Eye (tissue), 1 donor: ENCODE data around the gene CFC1.
"Not testable (repeated sequence)": the region's sequence is repeated elsewhere in the genome, so short reads cannot be mapped to it uniquely, and the experiment has no call there.

Source experiments
- DNase-seq: peaks from one replicate; pipeline ENCODE4 v3.0.0-alpha.2; 2015

Gene CFC1

DNA sequence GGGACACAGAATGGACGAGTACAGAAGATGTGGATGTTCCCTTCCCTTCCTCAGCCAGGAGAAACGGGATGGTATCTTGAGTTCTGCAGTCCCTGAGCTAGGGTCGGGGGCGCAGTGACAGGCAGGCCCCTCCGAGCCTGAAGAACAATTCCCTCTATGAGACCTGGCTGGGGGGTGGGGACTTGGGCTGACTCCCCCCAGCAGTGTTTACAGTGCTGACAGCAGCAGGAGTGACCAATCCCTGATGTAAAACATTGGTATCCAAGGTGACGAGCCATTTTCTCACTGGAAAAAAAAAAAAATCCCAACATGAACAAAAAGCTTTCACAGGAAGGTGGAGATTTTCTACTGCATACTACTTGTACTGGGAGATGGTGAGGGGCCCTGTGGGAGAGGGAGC lies at the start of gene CFC1:
Gene CFC1, minus strand, starts transcription at position 183 of the 400 bp plus-strand sequence. CDS start 288 bp downstream, outside the sequence.
- DNase-seq, result not testable (repeated sequence)

DNA sequence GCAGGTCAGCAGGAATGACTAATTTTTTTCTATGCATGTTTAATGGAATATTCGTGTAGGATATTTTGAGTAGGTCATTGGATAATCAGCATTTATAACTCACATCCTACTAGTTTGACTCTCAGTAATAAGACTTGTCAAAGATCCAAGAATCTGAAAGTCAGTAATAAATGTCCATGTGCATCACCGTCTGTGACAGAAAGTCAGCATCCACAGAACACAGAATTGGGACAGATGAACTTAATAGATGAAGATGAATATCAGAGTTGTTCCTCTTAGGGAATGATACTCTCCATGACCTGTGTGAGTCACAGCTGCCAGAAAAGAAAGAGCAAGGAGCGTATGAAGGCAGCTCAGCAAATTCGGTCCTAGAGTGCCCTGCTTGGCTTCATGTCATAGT lies 42.3 kb upstream of the CFC1 start:
- not testable (repeated sequence) for DNase-seq

DNA sequence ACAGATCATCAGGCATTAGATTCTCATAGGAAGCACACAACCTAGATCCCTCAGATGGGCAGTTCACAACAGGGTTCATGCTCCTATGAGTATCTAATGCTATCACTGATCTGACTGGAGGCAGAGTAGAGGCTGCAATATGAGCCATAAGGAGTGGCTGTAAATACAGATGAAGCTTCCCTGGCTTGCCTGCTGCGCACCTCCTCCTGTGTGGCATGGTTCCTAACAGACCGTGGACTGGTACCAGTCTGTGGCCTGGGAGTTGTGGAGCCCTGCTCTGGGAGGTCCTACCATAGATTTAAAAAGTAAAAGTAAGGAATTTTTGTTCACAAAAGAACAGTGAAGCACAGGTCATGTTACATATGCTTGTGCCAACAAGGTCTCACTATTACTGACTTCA lies 39.6 kb upstream of the CFC1 start:
- not testable (repeated sequence) for DNase-seq

DNA sequence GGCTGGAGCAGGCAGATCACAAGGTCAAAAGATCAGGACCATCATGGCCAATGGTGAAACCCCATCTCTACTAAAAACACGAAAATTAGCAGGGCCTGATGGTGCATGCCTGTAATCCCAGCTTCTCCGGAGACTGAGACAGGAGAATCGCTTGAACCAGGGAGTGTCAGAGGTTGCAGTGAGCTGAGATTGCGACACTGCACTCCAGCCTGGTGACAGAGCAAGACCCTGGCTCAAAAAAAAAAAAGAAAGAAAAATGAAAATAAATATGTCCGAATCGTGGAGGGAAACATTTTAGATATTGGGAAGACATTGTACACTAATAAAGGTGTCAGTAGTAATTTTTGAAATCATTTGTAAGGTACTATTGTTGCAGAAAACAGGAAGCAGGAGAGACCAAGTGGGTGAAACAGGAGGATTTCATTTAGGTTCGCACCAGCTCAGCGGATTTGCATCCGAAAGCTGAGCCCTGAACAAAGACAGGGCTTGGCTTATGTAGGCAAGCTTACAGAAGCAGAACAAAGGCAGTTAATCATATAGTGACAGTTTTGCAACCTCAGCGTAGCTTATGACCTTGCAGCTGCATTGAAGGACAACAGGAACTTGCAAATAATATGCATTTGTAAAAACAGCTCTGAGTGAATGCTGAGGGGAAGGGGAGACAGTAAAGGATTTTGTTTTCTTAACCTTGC lies 29.6 kb upstream of the CFC1 start:
- not testable (repeated sequence) for DNase-seq

DNA sequence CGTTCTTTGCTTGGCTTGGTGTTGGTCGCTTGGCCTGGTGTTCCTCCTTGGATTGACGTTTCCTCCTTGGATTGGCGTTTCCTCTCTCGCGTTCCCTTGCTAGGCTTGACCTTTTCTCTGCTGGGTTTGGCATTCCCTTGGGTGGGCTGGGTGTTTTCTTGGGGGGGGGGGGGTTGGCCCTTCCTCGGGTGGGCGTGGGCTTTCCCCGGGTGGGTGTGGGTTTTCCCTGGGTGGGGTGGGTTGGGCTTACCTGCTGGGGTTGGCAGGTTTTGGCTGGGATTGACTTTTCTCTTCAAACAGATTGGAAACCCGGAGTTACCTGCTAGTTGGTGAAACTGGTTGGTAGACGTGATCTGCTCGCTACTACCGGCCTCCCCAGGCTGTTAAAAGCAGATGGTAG lies 11.8 kb upstream of the CFC1 start, which contains the start of gene POTEJ:
Gene POTEJ, plus strand, starts transcription at position 301 of the 400 bp plus-strand sequence. Its CDS starts 93 bp downstream, at position 394.
- not testable (repeated sequence) for DNase-seq

DNA sequence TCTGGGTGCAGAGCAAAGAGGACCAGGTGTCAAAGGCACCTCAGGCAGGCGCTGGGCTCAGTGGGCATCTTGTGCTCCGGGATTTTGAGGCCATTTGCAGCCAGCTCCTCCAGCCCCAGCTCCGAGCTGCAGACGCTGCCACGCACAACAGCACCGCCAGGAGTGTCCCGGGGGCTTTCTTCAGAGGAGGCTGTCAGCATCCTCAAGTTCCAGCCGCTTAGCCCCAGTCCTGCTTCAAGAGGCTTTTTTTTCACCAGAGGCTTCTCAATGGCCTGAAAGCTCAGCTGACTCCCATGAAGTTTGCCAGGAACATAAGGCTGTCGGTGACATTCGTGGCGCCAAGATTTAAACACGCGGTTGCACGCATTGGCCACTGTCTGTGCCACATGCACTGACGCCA lies 11.1 kb upstream of the CFC1 start:
- DNase-seq, result not testable (repeated sequence)

DNA sequence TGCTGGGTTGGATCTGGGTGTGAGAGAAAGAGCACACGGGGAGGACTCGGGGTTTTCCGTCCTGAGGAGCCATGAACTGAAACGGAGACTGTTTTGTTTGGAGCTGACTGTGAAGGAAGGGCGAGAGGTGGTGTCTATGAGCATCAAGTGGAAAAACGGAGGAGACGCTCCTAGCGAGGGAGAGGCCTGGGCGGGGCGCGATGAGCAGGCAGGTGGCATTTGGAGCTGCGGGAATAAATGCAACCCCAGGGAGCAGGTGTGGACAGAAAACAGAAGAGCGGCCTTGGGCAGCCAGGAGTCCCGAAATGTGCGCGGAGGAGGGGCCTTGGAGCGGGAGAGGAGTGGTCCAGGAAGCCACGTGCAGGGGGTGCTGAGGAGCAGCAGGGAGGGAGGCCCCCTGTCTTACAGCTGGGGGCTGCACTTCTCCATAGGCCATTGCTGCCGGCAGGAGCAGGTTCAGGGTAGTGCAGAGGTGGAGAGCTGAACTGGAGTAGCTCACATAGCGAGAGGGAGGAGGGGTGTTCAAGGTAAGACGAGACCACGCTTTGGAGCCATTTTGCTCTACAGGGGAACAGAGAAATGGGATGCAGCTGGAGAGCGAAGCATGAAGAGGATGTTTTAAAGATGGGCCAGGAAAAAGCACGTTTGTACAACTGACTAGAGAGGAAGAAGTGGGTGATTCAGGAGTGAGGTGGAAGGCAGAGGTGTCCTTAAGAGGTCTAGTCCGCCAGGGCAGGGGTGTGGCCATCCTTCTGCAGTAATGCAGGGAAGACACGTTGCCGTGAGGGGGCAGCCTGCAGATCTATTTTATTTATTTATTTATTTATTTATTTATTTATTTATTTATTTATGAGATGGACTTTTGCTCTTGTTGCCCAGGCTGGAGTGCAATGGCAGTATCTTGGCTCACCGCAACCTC lies 9.9 kb upstream of the CFC1 start:
- not testable (repeated sequence) for DNase-seq

DNA sequence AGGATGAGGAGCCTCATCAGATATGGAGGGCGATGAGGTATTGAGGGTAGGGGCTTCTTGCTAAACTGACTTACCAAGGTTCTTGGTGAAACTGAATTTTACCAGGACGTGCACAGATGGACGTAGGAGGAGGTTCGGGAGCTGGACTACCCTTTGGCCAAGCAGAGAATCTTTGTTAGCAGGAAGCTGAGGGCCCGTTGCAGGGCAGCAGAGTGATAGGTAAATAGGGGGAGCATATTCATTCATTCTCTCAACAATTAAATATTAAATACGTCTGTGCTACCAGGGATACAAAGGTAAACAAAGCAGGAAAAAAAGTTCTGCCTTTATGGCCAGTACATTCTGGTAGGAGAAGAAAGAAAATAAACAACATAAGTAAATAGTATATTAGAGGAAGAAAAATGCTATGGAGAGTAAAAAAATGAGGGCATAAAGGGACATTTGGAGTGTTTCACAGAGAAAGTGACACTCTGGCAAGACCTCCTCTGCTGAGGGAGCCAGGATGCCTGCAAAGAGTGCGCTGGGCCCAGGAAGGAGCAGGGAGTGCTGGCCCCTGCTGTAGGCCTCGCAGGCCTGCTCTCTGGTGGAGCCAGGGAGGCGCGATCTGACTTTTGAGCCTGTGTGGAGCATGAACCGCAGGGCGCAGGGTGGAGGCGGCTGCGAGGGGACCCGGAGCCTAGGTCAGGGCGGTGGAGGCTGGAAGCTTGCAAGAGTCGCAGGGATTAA lies 9.1 kb upstream of the CFC1 start:
- not testable (repeated sequence) for DNase-seq

DNA sequence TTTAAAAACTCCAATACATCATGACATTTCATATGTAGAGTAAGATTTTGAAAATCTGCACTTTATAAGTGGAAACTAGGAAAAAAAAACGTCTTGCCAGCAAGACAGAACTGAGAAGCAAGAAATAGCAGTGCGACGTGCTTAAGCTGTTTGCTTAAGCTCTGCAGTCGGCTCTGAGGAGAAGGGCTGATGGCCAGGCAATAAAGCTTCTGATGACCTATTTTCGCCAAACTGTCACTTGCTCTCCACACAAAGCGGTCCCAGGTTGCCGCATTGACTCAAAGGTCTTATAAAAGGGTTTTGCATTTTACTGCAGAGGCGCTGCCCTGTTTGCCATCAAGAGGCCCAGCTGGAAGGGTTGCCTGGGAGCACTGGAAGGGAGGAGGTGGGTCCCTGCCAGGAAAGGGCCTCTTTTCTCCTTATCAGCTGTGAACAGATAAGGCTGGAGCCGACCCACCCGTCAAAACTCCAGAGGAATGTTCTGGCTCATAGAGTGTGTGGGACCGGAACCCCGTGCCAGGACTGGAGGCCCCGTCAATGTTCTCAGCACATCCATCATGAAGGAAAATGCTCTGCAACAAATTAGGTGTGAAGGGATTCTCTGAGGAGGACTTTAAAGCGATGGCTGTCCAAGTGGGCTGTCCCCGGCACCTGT lies 2.4 kb upstream of the CFC1 start:
- not testable (repeated sequence) for DNase-seq

DNA sequence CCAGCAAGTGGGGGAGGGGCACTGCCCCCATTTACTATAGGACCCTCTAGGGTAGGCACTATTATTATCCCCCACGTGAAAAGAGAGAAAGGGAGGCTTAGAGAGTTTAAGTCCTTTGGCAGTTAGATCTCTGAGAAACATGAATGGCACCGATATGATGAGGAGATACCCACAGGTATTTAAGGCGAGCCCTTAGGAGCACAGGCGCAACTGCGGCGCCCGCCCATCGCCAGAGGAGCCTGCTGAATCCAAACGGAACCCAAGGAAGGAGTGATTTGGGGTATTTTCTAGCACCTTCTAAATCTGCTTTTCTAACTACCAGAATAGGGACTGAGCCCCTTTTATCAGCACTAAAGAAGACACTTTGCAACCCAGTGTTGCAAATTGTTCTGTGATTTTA lies 551 bp upstream of the CFC1 start:
- not testable (repeated sequence) for DNase-seq

DNA sequence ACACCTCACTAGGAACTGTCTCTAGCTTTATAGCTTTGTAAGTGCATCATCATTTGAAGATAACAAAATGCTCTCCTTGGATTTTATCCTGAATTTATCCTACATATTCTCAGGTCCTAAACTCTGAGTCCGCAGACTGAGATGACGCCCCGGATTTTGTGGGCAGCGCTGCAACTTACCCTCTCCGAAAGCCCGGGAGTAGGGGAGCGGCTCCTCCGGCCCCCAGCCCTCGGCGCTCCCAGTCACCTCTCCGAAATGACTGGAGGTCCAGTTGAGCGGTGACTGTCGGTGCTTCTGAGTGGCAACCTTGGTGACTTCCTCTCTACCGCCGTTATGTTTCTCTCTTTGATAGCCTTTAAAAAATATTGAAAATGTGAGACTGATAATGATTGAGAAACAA lies 912 bp downstream of the CFC1 start:
- DNase-seq, result not testable (repeated sequence)

DNA sequence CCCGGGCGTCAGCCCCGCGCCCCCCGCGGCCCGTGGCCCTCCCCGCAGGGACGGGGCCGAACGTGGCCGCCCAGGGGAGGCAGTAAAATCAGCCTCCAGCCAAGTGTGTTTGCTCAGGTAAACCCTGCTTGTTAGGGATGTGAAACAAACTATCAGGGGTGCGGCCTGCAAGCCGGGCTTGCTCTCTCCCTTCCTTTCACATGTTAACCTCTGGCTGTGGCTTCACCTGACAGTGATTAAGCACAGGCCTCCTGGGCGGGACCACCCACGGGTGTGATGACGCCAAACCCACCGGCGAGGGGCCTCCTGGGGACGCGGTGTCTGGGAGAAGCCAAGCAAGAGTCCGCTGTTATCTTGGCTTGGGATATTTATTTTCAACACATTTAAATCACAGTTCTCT lies 1.4 kb downstream of the CFC1 start:
- not testable (repeated sequence) for DNase-seq

DNA sequence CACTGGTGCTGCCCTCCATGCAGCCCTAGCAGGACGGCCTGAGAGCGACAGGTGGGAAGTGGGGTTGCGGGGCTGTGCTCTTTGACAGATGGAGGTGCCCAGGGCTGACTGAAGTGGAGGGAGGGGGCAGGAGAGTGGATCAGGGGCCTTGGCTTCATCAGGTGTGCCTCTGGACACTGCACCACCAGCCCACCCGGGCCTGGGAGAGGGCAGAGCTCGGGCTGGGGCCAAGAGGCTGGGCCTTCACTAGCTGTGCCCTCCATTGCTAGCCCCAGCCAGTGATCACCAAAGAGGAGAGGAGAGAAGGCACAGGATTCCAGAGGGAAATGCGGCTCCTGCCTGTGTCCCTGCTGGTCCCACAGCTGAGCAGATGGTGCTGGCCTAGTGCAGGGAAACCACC lies 2.6 kb downstream of the CFC1 start:
- DNase-seq, result not testable (repeated sequence)

DNA sequence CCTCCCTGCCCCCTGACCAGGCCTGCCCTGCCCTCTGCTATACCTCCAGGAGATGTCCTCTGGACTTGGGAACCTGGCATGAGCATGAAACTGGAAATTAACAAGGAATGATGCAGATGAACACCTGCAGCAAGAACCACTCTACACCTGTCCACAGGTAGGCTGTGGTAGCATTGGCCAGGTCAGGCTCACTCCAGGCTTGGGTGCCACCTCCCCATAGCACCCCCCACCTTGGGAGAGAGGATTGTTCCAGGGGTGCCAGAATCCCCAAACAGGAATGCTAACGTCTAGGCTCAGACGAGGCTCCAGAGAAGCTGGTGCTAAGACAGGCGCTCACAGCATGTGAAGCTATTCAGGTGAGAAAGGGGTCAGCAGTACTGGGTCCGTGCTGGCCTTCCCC lies 5.4 kb downstream of the CFC1 start:
- DNase-seq, result not testable (repeated sequence)

DNA sequence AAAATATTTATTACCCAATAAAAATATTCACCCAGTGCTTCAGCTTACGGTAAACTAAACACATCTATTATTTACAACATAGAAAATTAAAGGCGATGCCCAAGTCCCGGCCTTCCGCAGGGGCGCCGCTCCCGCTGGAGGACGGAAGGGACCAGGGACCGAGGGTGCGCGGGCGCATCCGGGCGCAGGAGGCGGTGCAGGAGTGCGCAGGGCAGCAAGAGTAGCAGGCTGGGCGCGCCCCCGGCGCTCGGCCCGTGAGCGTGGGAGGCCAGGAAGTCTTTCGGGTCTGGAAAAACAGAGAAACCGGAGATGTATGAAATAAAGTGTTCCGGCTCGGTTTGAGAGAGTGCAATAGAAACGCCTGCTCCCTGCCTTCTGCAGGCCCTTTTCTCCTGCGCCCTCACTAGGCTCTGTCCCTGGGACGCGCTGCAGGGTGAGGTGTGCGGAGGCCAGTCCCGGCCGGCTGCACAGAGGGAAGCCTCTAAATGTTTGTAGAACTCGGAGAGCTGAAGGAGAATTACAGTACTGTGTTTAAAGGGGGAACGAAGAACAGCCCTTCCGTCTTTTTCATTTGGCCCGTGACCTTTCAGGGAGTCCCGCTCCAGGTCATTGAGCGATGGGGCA lies 6.5 kb downstream of the CFC1 start:
- peak; percentile 0 for DNase-seq

DNA sequence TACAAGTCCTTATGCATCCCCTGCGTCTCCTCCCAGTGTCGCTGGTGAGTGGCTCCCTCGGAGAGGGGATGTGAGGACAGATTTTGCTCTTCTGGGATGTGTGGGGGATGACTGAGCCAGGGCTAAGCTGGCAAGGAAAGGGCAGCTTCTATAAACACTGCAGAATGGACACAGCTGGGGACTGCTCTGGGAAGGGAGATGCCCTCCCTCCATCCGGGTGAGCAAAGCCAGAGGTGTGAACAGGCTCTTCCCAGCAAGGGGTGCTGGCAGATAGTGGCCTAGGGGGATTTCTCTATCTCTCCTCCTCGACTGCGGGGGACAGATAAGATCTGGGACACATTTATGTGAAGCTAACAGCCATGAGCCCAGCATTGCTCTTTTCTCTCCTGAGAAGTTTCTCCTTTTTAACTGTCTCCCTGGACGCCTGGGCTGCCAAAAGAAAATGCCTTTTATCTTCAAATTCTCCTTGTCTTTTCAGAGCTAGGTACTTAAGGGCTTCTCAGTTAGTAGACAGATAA lies 8.5 kb downstream of the CFC1 start:
- not testable (repeated sequence) for DNase-seq

DNA sequence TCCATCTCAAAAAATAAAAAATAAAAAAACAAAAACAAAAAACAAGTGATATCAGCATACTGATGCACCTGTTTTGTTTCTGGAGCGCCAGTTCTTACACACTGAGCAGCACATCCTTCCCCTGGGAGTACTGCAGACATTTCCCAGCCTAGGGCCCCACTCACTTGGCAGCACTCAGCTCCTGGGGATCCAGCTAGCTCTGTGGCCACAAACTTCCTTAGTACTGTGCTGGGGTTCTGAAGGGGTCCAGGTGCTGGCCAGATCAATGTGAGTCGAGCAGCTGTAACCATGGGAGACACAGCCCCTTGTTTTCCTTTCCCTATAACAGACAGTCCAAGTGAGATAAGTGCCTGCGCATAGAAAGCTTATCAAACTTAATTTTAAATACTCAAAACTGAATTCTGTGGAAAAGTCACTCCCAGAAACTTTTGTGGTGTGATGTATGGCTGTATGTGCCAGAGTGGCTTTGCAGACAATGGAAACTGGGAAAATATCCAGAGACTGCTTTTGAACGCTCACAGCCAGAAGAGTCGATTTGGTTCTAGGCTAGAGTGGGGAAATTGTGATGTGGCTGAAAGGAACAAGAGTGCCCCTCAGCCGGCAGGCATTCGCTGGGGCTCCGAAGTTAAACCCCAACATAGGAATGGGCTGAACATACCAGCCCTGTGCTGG lies 9.1 kb downstream of the CFC1 start:
- not testable (repeated sequence) for DNase-seq

DNA sequence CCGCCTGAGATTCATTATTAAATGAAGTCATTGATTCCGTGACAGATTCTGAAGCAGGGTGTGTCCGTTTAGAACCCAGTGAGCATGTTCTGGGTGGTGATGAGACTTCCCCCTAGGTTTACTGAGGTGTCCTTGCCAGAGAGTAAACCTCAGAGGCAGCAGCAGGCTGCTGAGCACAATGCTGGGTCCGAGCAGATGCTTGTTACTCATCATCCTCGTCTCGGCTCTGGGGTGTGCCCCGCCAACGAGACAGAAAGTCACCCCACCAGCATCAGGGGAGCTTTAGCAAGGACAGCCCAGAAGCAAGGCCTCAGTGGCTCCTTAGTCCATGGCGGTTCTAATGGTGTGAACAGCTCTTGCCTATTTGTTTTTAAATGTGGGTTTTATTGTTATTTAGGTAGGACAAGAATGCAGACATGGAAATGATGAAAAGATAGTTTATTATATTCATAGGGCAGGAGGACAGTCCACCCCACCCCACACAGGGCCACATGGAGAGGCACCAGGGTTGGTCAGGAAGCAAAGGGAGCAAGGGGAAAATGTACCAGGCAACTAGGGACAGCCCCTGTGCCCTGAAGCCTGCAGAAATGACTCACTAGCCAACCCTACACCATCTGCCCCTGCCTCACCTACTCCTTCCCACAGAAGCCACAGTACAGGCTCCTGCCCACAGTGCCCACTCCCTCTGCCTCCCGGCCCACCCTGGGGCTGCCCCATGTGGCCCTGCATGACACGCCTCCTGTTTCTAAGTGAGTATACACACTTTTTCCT lies 10.5 kb downstream of the CFC1 start:
- DNase-seq, result not testable (repeated sequence)

DNA sequence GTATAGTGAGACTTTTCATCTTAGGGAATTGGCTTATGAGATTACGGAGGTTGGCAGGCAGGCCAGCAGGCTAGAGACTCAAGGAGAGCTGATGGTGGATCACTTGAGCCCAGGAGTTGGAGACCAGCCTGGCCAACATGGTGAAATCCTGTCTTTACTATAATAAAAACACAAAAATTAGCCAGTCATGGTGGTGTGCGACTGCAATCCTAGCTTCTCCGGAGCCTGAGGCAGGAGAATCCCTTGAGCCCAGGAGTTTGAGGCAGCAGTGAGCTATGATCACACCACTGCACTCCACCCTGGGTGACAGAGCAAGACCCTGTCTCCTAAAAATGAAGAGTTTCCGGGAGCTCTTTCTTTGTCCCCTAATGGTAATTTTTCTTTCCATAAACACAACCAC lies 14.6 kb downstream of the CFC1 start:
- not testable (repeated sequence) for DNase-seq

DNA sequence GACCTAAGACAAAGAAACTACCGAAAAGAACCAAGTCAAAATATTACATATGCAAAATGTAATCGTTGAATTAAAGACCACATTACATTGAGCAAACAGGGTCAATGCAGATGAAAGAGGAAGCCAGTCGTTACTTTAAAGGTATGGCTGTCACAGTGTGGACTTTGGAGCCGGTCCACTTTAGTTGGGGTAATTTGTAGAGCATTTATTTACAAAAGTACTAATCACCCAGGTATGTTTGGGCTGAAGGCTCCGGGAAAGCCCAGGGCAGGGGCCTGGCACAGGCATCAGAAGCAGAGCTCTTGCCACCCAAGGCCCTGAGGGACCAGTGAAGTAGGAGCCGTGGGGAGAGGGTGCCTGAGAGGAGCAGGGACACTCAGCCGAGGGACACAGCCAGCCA lies 15.8 kb downstream of the CFC1 start:
- DNase-seq, result not testable (repeated sequence)
